ENCODE measurements around the gene ZFYVE28.

GRCh38 chr4:2419814-2420213 is 1.4 kb upstream of the ZFYVE28 start:
- TF ChIP-seq, protein P1, sequence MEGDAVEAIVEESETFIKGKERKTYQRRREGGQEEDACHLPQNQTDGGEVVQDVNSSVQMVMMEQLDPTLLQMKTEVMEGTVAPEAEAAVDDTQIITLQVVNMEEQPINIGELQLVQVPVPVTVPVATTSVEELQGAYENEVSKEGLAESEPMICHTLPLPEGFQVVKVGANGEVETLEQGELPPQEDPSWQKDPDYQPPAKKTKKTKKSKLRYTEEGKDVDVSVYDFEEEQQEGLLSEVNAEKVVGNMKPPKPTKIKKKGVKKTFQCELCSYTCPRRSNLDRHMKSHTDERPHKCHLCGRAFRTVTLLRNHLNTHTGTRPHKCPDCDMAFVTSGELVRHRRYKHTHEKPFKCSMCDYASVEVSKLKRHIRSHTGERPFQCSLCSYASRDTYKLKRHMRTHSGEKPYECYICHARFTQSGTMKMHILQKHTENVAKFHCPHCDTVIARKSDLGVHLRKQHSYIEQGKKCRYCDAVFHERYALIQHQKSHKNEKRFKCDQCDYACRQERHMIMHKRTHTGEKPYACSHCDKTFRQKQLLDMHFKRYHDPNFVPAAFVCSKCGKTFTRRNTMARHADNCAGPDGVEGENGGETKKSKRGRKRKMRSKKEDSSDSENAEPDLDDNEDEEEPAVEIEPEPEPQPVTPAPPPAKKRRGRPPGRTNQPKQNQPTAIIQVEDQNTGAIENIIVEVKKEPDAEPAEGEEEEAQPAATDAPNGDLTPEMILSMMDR (IDR thresholded peaks at IDR 0.05) = no peak
- no peak for TF ChIP-seq POLR2A (IDR thresholded peaks at IDR 0.05)

All from ovary (tissue), 3 donors.